ENCODE results near the gene NRAP.

Gene NRAP

DNA sequence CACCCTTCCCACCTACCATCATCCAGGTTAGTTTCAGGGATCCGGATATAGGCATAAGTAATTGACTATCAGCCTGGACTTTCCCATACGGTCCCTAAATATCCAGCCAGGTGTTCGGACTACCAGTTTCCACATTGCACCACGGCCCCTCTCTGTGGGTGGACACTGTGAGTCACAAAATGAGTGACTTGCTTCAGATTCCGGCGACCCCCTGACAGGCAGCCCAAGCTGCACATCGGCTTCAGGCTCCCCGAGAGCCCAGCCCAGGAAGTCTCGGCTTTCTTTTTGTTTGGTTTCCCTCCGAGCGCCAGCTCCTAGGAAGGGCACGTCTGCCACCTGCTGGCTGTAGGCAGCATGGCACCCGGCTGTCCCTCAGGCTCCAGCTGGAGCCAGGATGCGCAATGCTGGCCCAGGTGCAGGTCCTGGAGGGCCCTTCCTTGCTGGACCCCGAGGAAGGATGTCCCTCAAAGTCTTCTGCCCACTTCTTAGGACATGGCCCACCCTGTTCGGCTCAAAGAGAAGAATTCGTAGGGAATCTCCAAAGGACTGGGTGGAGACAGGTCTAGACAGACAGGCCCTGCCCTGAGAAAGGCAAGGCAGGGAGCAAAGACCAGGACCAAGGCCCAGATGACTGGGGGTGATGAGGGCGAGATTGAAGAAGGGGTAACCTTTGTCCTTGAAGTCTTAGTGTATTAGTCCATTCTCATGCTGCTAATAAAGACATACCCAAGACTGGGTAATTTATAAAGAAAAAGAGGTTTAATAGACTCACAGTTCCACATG, 100.3 kb downstream of the NRAP start:
- in situ Hi-C loops (cut with HindIII; ENCODE audit: low sequenced_read_pairs) = no loop called here

DNA sequence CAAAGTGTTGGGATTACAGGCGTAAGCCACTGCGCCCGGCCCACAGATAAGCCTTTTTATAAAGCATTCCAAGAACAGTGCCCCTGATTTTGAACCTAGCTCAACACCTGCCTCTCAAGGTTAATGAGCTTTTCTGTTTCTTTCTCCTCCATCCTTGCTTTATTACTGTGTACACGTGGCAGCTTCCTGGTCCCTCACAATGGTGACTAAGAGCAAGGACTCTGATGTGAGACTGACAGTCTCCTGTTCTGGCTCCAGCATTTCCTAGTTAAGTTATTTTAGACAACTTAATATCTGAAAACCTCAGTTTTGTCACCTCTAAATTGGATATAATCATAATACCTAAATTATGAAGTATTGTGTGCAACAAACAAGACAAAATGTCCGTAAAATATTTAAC, 101.1 kb downstream of the NRAP start:
- in situ Hi-C loops (cut with HindIII; ENCODE audit: low sequenced_read_pairs) = no loop called here

DNA sequence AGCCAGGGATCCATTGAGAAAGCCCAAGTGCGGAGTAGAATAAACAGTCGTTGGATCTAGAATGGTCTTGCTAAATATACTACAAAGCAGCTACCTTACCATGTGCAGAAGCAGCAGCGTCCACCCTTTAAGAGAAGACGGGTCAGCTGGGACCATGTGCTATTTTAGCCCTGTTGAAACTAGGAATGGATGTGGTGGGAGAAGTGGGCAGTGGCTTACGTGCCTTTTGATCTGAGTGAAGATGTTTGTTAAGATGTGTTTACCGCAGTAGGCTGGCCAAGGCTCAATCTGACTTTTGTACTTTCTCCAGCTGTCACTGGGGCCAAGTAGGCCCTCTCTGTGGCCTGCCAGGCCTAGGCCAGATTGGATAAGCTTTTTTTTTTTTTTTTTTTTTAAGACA, 101.8 kb downstream of the NRAP start:
- in situ Hi-C loops (cut with HindIII; ENCODE audit: low sequenced_read_pairs) = no loop called here

DNA sequence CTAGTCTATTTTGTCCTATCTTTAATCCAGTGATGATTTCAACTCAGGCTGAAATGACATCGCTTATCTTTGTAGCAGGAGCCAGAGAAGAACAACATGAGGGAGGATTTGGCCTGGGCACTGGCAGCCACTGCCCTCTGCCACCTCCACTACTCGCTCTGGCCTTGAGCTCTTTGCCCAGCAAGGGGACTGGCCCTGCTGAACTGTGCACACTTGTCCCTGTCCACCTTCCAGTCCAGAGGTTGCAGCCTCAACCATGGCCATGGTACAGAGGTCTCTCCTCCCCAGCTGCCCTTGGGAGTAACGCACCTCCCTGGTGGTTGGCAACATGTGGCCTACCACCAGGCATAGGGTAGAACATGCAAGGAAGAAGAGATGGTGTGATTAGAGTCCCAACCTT, 102.6 kb downstream of the NRAP start:
- in situ Hi-C loops (cut with HindIII; ENCODE audit: low sequenced_read_pairs) = no loop called here

DNA sequence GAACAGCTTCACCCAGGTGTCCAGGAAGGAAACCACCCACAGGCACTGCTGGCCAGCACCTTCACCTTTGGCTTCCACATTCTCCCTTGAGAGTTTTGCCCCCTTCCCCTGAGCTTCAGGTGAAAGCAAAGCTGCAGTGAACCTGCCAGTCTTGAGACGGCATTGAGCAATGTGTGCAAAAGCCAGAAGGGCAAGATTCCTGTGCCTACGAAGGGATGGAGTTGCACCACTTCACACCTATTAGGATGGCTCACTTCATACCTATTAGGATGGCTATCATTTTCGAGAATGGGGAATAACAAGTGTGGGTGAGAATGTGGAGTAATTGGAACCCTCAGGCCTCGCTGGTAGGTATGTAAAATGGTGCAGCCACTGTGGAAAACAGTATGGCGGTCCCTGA, 103.8 kb downstream of the NRAP start:
- in situ Hi-C loops (cut with HindIII; ENCODE audit: low sequenced_read_pairs) = no loop called here

DNA sequence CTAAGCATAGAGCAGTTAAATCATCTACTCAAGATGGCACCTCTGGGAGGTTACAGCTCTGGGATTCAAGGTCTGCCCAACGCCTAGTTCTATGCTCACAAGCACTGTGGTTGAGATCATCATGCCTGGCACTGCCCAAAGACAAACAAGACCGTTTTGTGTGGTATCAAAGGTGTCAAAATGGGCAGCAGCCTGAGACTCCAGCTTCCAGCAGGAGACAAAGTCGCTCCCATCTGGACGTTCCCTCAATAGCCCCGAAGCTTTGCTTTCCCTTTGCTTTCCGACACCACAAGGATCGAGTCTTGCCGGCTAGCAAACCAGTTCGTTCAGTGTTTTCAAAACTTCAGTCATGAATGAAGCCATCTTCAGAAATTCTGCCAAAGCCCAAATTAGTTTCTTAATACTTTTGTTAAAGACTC, 105.9 kb downstream of the NRAP start:
- in situ Hi-C loops (cut with HindIII; ENCODE audit: low sequenced_read_pairs) = no loop called here

DNA sequence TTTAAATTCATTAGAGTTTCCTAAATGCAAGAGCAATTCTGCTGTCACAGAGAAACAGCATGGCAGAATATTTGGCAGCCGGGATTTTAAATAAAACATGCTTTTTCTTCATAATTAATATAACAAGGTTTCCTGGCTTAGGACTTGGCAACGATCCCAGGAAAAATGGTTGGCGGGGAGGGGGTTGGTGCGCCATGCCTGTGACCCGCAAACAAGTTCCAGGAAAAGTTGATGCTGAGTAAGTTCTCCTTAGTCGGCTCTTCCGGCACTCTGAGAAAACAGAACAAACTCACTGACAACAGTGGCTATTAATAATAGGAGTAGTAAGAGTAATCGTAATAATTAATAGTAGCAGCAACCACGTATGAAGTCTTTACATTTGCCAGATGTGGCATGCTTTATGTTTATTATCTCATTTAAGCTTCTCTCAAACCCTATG, 106.4 kb downstream of the NRAP start:
- in situ Hi-C loops (cut with HindIII; ENCODE audit: low sequenced_read_pairs) = no loop called here

DNA sequence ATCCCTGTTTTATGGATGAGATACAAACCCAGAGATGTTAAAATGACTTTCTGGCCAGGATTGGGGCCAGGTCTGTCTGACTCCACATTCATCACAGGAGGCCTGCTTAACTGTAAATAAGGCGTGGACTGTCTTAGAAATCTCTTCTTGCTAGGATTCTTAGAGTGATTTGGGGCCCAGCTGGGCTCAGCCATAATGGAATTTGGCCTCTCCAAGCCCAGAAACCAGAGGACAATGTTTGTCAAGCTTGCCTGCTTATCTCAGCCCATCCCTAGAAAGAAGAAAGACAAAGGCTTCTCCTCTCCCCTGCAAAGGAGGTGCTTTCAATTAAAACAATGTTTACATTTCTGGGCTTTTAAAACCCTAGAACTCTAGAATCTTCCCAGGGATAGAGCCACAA, 108.1 kb downstream of the NRAP start:
- in situ Hi-C loops (cut with HindIII; ENCODE audit: low sequenced_read_pairs) = no loop called here

DNA sequence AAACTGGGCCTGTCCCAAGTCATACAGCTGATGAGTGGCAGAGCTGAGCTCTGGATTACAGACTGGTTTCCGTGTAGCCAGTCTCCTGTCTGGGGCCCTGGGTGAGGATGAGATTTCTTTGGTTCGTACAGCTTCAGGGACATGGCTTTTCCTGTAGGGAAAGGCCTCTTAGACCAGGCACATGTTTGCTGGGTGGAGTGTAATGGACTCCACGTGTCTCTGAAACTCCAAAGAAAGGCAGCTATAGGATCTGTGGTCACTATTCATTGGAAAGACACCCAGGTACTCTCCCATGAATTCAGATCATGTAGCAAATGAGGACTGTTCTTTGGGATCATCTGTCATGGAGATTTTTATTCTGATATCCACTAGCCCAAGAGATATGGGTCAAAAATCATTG, 108.6 kb downstream of the NRAP start:
- in situ Hi-C loops (cut with HindIII; ENCODE audit: low sequenced_read_pairs) = no loop called here

DNA sequence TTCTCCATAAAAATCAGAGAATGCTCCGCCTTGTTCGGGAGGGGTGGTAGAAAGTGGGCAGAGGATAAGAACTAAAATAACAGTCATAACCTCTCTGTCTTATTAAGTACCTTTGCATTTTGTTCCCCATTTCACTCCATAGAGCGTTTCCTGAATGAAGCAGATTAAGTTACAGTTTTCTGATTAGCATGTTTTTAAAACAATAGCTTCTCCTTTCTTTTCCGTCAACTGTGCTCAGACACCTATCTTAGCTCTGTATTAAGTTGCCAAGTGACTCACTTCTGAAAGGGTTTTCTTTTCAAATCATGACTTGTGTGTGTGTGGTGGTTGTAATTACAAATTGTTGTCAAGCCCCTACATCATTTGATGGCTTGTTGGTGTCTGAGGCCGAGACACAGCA, 109.6 kb downstream of the NRAP start:
- in situ Hi-C loops (cut with HindIII; ENCODE audit: low sequenced_read_pairs) = no loop called here

DNA sequence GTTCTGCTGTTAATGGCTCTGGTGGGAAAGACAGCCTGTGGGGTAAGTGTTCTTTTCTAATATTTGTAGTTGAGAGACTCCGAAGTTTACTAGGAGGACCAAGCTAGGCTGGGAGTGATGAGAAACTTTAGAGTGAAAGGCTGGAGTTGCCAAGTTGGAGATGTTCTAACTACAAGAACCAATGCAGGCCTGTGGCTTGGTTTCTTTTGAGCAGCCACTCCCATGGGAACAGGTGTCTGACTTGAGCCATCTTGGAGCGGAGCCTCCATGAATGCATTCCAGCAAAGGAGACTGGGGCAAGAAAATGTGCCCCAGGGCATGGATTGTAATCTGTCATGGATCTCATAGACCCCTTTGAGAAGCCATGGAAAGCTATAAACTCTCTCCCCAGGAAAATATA, 110.7 kb downstream of the NRAP start:
- in situ Hi-C loops (cut with HindIII; ENCODE audit: low sequenced_read_pairs) = no loop called here

DNA sequence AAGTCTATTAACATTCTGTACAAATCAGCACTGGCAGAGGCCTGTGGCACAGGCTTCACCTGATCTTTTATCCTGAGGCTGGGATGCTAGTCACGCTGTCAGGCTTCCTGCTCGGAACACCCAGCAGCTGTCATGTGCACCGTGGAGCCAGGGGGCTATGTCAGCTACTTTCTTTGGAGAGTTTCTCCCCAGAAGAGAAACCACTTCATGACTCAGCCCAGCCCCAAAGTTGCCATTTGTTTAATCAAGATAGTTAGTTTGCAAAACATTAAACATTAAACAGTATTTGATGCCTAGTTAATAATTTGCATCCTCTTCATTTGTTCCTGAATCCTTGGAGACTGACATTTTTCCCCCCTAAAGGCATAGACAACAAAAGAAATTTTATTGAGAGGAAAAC, 111.1 kb downstream of the NRAP start, which contains the start of gene HABP2:
HABP2 (plus strand) TSS at position 353 of the 400 bp plus-strand sequence. CDS start 69 bp downstream, outside the sequence.
- in situ Hi-C loops (cut with HindIII; ENCODE audit: low sequenced_read_pairs) = no loop called here

DNA sequence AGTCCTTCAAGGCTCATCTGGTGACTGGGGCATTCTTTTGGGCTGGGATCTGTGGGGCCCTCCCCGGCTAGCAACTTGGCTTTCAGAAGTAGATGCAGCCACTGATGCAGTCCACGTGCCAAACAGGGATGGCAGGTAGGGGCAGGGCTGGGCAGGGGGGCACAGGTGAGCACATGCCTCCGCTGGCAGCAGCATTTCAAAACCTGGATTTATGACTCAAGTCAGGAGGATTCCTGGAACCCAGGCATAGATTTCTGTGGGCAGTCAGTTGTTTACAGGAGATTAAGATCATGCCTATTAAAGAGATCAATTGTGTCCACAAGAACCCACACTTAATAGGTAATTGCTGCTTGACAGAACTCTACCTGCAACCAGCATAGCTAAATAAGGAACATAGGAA, 111.8 kb downstream of the NRAP start:
- in situ Hi-C loops (cut with HindIII; ENCODE audit: low sequenced_read_pairs) = no loop called here

DNA sequence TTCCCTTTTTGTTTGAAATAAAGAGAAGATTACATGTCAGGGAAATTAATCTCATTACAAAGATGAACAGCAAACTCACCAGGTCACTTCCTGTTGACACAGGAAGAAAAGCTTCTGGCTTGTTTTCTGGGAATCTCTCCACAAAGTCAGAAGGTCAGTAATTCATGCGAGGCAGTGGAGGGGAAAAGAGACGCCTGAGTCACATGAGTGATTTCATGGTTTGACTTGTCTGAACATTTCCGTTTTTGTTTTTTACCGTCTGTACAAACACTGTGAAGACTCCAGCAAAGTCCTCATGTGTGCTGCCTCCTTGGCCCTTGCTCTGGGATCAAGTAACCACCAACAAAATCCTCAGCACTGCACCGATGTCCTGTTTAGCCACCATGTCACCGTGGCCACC, 113.5 kb downstream of the NRAP start:
- in situ Hi-C loops (cut with HindIII; ENCODE audit: low sequenced_read_pairs) = no loop called here

DNA sequence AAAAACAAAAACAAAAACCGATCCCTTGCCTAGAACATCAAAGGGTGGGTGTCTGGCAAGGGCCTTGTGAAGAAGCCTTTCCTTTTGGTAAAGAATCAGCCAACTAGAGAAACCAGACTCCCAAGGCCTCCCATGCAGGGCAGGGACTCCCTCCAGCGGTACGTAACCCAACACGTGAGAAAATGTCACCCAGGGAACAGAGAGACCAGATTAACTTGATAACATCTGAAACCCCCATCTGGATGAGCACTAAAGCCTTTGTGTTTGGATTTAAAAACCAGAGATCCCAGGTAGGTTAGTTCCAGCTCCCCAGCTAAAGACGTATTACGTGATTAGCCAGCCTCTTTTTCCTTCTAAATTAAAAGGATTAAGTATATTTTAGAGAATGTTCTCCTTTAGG, 114.0 kb downstream of the NRAP start:
- in situ Hi-C loops (cut with HindIII; ENCODE audit: low sequenced_read_pairs) = no loop called here

DNA sequence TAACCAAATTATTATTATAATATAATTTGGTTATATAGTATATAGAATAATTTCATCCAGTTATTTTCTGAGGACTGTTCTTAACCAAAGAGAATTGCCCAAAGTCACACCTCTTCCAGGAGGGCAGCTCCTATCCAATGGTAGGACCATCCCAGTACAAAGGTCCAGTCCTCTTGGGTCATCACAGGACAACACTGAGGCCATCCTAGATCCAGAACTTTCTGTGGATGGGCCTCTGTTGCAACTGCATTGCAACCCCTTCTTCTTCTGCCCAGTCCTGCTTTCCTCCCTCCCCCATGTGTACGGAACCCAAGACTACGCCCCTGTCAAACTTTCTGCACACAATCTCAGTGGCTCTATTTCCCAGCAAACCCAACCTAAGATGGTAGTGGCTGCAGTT, 116.4 kb downstream of the NRAP start:
- in situ Hi-C loops (cut with HindIII; ENCODE audit: low sequenced_read_pairs) = no loop called here

DNA sequence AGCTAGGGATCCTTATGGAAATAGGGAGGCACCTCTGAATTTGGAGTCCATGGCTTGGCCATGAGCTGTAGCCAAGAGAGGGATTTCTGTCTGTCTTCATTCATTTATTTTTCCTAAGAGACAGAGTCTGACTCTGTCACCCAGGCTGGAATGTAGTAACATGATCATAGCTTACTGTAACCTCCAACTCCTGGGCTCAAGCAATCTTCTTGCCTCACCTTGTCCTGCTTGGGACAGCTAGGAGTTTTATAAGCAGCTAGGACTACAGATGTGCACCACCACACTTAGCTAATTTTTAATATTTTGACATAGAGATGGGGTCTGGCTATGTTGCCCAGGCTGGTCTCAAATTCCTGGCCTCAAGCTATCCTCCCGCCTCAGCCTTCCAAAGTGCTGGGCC, 119.4 kb downstream of the NRAP start:
- in situ Hi-C loops (cut with HindIII; ENCODE audit: low sequenced_read_pairs) = no loop called here

DNA sequence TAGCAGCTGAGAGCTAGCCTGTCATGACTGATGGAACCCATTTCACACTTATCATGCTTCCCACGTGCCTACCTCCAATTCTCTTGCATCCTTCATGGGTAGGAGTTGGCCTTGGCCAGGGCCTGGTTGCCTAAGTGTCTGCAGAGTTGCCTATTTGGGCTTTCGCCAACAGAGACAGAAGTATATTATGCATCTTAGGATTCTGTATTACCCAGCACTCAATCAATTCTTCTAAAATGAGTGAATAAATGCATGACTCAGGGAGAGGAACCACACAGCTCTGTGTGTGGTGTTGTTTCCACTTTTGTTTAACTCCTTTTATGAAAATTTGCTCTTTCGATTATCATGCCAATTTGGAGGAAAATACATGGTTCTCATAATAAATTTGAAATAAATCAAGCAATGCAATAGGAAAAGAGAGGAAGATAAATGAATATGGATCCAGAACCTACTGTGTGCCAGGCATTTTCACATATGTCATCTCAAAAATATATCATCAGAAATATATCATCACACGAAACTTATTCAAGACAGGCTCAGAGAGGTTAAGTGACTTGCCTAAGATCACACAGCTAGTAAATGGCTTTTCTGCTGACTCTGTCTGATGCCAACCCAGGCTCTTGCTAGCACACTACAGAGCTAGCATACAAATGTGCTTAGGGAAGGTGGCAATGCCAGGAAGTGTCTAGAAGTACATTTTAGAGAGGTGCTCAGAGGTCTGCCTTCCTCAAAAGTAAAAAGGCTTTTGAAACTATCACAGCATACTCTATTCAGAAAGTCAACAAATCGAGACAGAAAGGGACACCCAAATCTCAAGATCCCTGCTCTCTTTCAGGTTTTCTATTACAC, 120.5 kb downstream of the NRAP start:
- in situ Hi-C loops (cut with HindIII; ENCODE audit: low sequenced_read_pairs) = no loop called here

DNA sequence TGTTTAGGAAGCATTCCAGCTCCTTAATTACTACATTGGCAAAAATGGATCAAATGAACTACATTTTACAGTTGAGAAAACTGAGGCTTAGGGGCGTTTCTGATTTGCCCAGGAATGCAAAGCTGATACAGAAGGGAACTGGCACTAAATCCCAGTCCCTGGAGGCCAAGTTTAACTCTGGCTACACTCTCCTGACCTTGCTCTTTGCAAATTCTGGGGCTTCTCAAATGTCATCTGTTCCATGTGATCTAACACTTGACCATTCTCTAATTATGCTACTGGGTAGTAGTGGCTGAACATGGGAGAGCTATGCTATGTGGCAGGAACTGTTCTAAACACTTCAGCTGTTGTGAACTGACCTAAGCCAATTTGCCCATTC, 122.3 kb downstream of the NRAP start:
- in situ Hi-C loops (cut with HindIII; ENCODE audit: low sequenced_read_pairs) = no loop called here

DNA sequence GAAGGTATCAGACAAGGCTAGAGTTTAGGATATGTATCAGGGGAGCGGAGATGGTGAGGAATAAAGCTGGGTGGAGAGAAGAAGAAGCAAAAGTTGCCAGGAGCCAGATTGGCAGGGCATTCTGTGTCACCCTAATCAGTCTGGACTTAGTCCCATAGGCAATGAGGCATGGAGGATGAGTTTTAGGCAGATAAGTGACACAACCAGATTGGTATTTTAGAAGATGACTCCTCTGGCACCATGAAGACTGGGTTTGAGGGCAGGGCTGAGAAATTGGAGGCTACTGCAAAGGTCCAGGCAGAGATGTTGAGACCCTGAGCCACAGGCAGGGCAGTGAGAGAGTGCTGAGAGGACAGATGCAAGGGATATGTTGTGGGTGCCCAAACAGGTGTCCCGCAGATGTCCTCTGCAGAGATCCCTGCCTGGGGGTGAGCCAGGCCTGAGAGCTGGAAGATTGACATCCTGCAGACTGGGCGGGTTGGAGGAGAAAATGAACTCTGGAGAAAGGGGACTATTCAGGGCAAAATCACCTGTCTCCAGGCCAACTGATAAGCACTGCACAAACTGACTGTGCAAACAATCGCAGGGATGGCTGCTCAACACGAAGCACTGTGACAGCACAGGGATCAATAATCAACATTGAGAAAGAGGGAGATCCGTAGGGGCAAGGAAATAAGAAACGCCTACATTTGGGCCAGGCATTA, 122.8 kb downstream of the NRAP start:
- in situ Hi-C loops (cut with HindIII; ENCODE audit: low sequenced_read_pairs) = no loop called here

DNA sequence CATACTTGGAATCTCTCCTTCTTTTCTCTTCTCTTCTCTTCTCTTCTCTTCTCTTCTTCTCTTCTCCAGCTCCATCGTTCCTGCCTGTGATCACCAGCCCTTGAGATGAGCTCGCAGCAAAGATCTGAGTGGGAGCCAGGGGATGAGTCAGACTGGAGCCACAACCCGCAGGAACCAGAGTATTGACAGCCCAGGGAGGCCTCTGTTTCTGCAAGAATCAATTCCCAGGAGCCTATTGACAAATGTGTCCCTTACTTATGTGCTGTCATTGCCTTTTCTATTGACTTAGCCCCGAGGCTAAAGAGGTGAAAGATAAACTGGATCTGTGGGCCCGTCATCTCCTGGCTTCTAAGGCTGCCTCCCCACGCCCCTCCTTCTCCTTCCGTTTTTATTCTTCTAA, 124.1 kb downstream of the NRAP start:
- in situ Hi-C loops (cut with HindIII; ENCODE audit: low sequenced_read_pairs) = no loop called here
